LoVo (cell line): ENCODE data around the gene XBP1.
"Not testable (repeated sequence)": the region's sequence is repeated elsewhere in the genome, so short reads cannot be mapped to it uniquely, and the experiment has no call there.

Source experiments
- DNase-seq: peaks from one replicate; pipeline ENCODE4 v3.0.0-alpha.2; 2016; ENCODE audit warnings: low spot score

XBP1 gene

DNA sequence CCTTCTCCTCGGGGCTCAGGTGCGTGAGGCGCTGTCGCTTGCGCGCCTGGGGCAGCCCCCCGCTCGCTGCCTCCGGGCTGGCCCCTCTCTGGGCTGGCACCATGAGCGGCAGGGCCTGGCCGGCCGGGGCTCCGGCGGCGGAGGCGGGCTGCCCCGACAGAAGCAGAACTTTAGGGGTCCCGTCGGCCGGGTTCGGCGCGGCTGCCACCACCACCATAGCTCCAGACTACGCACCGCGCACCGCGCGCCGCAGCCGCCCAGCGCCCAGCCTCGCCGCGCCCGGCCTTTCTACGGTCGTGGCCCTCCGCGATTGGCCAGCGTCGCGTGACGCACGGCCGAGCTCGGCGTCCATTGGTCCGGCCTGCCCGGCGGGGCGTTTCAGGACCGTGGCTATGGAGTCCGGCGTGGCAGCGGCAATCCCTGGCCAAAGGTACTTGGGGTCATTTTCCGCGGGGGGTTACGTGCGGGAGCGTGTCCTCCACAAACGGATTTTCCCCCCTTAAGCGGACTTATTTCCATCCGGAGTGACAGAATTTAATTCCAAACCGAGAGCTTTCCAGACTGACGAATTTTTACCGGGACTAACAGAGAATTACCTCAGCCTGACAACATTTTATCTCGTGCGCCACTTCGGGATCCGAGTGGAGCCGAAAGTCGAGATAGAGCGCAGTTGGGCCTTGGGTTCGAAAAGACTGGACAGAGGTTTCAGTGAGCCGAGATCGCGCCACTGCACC is at the start of gene XBP1:
TSS of gene XBP1 (minus strand) at position 262 of the 734 bp plus-strand sequence.
- DNase-seq: peak; percentile 95

DNA sequence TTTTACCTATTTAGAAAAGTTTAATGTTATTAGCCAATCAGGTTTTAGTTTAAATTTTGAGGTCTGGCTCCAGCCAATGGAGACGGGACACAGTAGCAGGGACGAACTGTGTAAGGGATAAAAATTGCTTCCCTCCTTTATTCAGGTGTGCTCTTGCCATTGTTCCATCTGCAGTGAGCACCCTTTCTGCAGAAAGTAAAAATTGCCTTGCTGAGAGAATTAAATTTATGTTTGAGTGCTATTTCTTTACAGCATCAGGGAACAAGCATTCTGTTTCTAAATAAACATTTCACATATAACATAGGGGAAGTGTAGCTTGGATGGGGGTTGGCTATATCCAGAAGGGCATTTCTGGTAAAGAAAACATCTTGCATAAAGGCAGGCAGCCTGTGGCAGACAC is 46.6 kb upstream of the XBP1 start:
- DNase-seq: no peak

DNA sequence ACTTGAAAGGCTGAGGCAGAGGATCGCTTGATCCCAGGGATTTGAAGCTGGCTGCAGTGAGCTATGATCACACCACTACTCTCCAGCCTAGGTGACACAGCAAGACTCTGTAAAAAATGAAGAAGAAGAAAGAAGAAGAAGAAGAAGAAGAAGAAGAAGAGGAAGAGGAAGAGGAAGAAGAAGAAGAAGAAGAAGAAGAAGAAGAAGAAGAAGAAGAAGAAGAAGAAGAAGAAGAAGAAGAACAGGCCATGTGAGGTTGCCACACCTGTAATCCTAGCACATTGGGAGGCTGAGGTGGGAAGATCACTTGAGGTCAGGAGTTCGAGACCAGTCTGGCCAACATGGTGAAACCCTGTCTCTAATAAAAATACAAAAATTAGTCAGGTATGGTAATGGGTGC is 43.9 kb upstream of the XBP1 start:
- DNase-seq: not testable (repeated sequence)

DNA sequence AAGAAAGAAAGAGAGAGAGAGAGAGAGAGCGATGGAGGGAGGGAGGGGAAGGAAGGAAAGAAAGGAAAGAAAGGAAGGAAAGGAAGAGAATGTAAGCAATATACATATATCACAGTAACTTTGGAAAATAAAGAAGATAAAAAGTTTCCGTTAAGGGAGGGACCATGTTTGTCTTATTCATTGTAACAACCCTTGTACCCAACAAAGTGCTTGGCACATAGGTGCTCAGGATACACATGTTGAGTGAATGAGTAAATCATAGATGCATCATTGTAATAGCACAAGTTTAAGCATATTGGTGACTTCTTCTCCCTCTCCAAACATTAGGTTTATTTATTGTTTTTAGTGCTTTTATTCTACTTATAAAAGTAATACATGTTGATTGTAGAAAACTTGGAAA is 43.3 kb upstream of the XBP1 start:
- DNase-seq: no peak

DNA sequence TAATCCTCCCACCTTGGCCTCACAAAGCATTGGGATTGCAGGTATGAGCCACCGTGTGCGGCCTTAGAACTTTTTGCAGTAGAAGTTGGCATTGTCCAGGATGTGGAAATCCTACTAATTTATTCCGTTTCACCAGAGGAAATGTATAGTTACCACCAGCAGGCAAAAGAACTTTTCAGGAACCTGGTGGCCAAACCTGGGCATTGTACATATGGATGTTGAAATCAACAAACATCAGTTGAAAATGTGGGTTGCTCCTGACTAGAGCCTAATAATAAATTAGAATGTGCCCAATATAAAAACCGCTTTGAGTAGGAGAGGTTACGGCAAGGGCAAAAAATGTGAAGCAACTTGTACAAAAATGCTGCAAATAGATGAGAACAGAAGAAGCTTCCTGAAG is 40.7 kb upstream of the XBP1 start:
- no peak for DNase-seq

DNA sequence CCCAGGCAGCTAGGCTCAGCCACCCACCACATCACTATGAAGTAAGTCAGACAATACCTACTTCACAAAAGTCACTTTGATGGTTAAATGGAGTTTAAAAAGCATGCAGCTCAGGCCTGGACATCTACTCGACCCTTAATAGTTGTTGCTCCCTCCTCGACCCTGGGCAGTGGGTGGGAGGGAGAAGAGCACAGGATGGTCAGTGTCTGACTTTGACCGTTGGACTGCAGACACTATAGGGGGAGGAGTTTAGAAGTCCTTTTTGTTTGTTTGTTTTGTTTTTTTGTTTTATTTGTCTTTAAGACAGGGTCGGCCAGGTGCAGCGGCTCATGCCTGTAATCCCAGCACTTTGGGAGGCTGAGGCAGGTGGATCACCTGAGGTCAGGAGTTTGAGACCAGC is 38.6 kb upstream of the XBP1 start:
- no peak for DNase-seq

DNA sequence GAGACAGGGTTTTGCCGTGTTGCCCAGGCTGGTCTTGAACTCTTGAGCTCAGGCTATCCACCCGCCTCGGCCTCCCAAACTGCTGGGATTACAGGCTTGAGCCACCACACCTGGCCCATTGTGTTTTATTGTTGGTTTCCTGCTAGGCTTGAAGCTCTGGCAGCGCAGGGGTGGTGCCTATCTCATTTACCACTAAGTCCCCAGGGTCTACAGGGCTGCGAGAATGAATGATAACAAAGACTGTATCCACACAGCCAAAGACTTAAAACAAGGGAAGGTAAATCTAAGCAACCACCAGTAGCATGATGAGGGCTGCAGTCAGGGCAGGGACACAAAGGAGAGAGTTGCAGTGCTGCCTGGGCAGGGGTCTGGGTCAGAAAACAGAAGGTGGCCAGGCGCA is 37.3 kb upstream of the XBP1 start:
- DNase-seq: no peak

DNA sequence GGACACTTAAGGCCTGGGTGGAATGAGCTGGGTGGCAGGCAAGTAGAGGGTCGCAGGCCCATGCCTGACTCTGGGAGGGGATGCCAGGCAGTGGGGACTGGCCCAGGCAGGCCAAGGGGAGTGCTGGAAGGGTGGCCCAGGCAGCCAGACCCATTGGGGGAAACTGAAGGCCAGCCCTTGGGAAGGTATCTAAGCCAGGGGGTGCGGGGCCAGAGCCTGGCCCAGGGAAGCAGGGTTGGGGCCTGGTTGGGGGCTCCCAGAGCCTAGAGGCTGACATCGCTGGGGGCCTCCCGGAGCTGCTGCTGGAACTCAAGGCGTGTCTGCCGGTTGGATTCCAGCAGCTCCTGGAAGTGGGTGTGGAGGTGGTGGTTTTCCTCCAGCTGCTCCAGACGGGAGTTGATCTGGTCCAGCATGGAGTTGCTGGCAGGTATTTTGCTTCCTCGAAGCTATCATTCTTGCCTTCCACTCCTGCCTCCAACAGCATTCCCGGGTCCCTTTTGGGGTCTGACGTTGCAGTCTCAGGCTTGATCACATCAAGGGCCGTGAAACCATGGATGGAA is 35.3 kb upstream of the XBP1 start:
- no peak for DNase-seq

DNA sequence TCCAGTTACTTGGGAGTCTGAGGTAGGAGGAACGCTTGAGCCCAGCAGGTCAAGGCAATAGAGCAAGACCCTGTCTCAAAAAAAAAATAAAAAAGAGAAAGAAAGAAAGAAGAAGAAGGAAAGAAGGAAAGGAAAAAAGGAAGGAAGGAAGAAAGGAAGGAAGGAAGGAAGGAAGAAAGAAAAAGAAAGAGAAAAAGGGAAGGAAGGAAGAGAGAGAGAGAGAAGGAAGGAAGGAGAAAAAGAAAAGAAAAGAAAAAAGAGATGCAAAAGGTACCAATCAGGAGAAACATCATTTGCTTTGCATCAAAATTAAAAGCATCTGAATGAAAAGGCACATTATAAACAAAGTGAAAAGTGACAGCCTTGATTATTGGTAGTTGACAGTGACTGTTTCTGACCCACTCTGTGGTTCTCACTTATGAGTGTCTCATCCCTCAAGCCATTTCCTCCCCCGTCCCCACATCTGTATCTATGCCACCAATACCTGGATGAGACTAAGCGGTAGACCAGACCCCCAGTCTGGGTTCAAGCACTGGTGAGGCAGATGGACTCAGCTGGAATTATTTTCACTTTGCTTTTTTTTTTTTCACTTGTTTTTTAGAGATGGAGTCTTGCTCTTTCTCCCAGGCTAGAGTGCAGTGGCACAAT is 33.0 kb upstream of the XBP1 start:
- no peak for DNase-seq

DNA sequence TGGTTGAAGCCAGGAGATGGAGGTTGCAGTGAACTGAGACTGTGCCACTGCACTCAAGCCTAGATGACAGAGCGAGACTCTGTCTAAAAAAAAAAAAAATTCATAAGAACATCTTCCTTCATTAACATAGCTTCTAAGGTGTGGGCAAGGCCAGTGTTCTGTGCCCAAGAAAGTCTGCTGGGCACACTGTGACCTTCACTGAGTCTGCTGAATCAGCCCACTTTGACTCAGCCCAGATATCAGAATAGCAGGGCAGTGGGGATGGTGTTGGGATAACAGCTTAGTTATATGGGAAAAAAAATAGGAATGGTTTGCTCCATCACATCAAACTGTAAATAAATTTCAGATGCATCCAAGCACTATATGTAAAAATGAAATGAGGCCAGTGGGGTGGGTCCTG is 32.4 kb upstream of the XBP1 start:
- DNase-seq: no peak

DNA sequence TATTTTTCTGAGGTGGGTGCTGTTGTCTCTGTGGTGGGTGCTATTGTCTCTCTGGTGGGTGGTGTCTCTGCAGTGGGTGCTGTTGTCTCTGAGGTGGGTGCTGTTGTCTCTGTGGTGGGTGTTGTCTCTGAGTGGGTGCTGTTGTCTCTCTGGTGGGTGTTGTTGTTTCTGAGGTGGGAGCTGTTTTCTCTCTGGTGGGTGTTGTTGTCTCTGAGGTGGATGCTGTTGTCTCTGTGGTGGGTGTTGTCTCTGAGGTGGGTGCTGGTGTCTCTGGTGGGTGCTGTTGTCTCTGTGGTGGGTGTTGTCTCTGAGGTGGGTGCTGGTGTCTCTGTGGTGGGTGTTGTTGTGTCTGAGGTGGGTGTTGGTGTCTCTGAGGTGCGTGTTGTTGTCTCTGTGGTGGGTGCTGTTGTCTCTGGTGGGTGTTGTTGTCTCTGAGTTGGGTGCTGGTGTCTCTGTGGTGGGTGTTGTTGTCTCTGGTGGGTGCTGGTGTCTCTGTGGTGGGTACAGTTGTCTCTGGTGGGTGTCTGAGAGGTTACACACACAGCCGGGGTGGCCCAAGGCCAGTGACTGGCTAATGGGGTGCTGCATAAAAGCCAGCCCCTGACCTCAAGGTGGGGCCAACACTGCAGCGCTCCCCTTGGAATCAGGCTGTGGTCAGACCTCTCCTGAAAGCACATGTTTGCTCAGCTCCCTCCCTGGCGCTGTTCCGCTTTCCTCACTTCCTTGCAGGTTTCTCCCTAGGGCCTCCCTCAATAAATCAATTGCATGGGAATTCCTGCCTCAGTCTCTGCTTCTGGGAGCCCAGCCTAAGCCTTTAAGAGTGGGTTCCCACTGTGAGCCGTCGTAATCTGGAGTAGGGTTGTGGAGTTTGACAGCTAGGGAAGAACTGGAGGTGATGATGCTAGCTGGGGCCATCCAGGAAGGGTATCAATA is 31.0 kb upstream of the XBP1 start:
- no peak for DNase-seq

DNA sequence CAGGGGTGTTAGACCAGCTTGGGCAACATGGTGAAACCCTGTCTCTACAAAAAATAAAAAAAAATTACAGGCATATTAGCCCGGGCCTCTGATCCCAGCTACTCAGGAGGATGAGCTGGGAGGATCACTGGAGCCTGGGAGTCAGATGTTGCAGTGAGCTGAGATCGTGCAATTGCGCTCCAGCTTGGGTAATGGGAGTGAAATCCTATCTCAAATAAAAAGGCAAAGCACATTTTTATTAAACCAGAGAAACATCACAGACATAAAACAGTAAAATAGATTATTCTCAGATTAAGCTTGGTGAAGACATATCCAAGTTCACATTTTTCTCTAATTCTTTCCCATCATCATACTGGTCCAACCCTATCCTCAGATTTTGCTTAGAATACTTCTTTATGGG is 30.1 kb upstream of the XBP1 start:
- no peak for DNase-seq

DNA sequence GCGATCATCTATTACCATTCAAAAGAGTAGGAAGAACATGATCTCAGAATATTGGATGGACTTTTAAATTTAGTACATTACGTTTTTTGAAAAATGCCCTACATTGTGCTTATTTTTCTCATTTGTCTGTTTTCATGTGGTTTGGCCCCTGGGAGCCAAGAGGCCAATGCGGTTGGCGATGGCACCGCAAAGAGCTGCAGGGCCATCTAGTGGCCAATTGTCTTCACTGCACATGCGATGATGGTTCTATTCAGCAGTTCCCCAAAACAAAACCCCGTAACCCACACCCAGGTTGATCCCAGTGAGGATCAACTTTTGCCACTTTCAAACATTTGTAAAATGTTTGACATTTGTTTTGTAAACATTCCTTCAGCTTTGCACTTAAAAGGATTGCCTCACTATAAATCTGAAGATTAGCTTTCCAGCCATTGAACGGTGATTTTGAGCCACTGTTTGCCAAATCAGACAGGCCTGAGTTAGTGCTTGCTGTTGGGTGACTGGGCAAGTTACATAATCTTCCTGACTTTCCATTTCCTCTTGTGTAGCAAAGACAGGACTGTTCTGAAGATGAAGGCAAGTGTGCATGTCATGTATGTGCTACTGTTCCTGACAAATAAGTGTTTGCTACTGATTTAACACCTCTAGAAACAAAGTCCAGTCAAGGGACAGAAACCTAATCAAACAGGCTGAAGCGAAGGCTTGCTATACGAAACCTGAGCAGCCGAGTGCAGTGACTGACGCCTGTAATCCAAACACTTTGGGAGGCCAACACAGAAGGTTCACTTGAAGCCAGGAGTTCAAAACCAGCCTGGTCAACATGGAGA is 29.2 kb upstream of the XBP1 start:
- DNase-seq: peak; percentile 60

DNA sequence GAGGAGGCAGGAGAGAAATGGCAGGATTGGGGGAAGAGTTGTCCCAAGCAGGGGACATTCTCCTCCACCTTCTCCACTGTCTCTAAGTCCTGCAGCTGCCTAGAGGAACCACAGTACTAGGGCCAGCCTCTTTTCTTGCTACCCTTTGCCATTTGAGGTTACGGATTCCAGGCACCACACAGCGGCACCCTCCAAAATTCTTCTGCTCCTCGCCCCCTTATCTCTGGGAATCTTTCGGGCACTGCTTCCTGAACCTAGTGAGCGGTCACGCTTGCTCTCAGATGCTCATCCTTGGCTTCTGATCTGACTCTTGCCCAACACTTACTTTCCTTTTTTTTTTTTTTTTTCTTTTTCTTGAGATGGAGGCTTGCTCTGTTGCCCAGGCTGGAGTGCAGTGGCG is 26.6 kb upstream of the XBP1 start:
- no peak for DNase-seq

DNA sequence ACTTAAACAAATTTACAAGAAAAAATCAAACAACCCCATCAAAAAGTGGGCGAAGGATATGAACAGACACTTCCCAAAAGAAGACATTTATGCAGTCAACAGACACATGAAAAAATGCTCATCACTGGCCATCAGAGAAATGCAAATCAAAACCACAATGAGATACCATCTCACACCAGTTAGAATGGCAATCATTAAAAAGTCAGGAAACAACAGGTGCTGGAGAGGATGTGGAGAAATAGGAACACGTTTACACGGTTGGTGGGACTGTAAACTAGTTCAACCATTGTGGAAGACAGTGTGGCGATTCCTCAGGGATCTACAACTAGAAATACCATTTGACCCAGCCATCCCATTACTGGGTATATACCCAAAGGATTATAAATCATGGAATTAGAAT is 26.1 kb upstream of the XBP1 start:
- DNase-seq: not testable (repeated sequence)

DNA sequence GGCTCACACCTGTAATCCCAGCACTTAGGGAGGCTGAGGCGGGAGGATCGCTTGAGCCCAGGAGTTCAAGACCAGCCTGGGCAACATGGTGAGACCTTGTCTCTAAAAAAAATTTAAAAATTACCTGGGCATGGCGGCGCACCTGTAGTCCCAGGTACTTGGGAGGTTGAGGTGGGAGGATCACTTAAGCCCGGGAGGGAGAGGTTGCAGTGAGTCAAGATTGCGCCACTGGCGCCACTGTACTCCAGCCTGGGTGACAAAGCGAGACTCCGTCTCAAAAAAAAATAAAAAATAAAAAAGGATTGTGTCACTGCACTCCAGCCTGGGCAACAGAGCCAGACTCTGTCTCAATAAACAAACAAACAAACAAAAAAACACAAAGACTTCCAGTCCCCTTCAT is 24.1 kb upstream of the XBP1 start:
- not testable (repeated sequence) for DNase-seq

DNA sequence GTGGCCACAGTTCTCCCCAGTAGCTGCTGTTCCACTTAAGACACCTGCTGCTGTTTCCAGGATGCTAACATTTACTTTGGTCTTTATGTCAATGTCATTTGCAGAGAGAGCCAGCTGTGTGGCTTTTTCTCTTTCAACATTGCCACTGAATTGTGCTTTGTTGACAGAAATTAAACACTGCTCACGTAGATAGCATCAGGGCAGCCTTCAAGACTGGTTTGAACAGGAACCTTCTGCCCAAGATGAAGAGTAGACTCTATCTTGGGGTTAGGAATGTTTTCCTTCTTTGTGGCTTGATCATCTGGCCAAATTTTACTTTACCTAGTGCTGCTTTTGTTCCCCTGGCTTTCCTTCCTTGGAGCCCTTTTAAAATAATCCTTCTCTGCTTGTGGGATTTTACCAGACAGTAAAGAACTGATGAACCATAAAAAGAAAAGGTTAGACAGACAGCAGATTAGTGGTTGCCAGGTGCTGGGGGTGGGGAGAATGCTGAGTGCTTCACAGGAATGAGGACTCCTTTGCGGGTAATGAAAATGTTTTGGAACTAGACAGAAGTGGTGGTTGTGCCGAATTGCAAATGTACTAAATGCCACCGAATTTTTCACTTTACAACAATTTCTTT is 22.7 kb upstream of the XBP1 start:
- no peak for DNase-seq

DNA sequence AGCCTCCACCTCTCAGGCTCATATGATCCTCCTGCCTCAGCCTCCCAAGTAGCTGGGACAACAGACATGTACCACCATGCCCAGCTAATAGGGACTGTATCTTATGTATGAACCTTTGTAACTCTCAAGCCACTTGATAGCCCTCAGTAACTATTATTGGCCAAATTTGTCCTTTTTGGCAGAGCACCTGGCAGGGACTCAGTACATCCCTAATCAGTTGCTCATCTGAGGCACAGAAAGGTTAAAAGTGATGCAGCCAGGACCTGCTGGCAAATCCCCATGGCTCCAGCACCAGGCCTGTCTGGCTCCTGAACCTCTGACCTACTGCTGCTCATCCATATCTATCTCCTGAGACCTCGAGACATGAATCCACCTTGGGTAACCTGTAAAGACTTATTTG is 21.1 kb upstream of the XBP1 start:
- no peak for DNase-seq

DNA sequence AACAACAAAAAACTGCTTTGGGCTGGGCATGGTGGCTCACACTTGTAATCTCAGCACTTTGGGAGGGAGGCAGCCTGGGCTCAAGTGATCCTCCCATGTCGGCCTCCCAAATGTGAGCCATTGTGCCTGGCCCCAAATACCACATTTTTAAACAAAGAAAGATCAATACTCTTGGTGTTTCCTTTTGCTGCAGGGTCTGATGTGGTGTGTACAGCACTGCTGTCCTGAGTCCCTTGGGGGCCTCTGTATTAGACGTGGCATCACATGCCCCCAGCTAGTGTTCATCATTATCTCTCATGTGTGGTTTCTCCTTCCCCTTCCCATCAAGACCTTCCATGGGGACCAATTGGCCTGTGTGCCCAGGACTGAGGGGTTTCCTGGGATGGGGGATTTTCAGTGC is 20.5 kb upstream of the XBP1 start:
- no peak for DNase-seq

DNA sequence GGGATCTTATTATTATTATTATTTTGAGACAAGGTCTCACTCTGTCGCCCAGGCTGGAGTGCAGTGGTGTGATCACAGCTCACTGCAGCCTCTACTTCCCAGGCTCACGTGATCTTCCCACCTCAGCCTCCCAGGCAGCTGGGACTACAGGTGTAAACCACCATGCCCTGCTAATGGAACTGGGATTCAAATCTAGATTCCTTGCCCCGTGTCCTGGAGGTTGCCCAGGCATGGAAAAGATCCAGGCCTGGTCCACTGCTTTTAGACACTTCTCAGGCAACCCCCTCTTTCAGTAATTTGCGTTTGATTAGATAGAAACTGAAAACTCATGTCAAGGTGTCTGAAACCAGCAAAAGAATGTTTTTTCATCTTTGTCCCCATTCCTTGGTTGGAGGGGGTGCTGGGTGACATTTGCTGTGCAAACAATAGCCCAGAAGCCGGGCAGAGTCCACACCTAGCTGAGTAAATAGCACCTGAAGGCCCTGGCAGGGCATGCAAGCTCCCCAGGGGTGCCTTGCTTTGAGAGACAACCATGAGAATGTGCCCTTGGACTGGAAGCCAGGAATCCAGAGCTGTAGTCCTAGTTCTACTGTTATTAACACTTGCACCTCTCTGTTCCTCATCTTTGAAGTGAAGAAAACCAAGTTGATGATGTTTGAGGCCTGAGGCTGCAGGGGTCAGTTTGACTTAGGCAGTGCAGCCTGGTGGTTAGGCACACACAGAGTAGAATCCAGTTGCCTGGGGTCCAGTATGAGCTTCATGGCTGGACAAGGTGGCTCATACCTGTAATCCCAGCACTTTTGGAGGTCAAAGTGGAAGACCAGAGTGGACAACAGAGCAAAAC is 19.1 kb upstream of the XBP1 start:
- DNase-seq: peak; percentile 33
